ENCODE data around the gene AKR1C8. TPM values are rescaled to one million over a fixed set of nuclear protein-coding genes. Genes with fewer than 3 reads are reported as not detected.

The AKR1C8 gene
- total RNA-seq, 1 experiment from 2014 or later: not detected

DNA sequence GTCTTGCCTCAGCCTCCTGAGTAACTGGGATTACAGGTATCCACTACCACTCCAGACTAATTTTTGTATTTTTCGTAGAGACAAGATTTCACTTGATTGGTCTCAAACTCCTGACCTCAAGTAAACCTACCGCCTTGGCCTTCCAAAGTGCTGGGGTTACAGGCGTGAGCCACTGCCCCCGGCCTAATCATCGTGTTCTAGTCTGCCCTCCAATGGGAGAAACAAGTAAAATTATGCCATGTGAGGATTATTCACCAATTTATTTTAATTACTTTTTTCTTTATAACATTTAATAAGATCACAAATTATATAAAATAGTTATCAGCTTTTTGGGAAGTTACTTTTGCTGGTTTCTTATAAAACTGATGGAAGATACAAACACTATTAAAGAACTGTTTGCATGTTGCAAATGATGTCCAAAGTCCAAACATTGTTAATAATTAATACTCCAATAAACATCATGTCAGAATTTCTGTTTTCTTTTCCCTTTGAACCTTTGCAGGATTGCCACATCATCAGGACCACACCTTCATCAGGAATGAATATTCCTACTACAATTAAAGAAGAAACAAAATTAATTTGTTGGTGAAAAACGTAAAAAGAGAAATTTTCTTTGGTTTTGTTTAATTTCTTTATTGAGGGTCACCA is 10.9 kb upstream of the AKR1C8 start:
- Mint-ChIP-seq H3K4me3 (ENCODE audit: low read depth, unreplicated experiment) (no peak overlapping the region), H3K27me3 (ENCODE audit: unreplicated experiment) (no peaks in the 10 kb centered on the region), H3K9me3 (ENCODE audit: low read depth, unreplicated experiment) (peaks cover 2% of the 10 kb centered on the region), H3K36me3 (ENCODE audit: insufficient read depth, unreplicated experiment) (no peaks in the 10 kb centered on the region), H3K27ac (ENCODE audit: unreplicated experiment) (peak overlapping the region; percentile 58), H3K4me1 (ENCODE audit: low read depth, unreplicated experiment) (peaks cover 18% of the 10 kb centered on the region)
- TF ChIP-seq, protein P1, sequence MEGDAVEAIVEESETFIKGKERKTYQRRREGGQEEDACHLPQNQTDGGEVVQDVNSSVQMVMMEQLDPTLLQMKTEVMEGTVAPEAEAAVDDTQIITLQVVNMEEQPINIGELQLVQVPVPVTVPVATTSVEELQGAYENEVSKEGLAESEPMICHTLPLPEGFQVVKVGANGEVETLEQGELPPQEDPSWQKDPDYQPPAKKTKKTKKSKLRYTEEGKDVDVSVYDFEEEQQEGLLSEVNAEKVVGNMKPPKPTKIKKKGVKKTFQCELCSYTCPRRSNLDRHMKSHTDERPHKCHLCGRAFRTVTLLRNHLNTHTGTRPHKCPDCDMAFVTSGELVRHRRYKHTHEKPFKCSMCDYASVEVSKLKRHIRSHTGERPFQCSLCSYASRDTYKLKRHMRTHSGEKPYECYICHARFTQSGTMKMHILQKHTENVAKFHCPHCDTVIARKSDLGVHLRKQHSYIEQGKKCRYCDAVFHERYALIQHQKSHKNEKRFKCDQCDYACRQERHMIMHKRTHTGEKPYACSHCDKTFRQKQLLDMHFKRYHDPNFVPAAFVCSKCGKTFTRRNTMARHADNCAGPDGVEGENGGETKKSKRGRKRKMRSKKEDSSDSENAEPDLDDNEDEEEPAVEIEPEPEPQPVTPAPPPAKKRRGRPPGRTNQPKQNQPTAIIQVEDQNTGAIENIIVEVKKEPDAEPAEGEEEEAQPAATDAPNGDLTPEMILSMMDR (IDR thresholded peaks at IDR 0.05; ENCODE audit: unreplicated experiment): no peak
- CTCF ChIA-PET: no interaction called here
- DNase-seq: peak; percentile 20
- BruUV-seq (replicated peaks): no TSS peak
- intact Hi-C loops (cut with micrococcal nuclease; ENCODE audit: unreplicated experiment): loop anchor here (2.0 to 10.0 kb wide), 4 partner anchors 25 to 104 kb away; partner anchors contain the start of gene AKR1C3

GRCh38 chr10:5194431-5194830 is 9.5 kb upstream of the AKR1C8 start:
- no peak overlapping the region for H3K4me3 Mint-ChIP-seq (ENCODE audit: low read depth, unreplicated experiment)
- H3K9me3 Mint-ChIP-seq (ENCODE audit: low read depth, unreplicated experiment): peaks cover 2% of the 10 kb centered on the region
- H3K36me3 Mint-ChIP-seq (ENCODE audit: insufficient read depth, unreplicated experiment): no peaks in the 10 kb centered on the region
- TF ChIP-seq, protein P1 (IDR thresholded peaks at IDR 0.05; ENCODE audit: unreplicated experiment): no peak
- CTCF ChIA-PET: no interaction called here
- BruUV-seq (replicated peaks): no TSS peak
- H3K27me3 Mint-ChIP-seq (ENCODE audit: unreplicated experiment): no peaks in the 10 kb centered on the region
- no peak for DNase-seq
- no peak overlapping the region for H3K27ac Mint-ChIP-seq (ENCODE audit: unreplicated experiment)
- intact Hi-C loops (cut with micrococcal nuclease; ENCODE audit: unreplicated experiment): loop anchor here (2.0 to 10.0 kb wide), 2 partner anchors 50 to 88 kb away; no protein-coding TSS in a partner anchor
- peaks cover 18% of the 10 kb centered on the region for H3K4me1 Mint-ChIP-seq (ENCODE audit: low read depth, unreplicated experiment)

DNA sequence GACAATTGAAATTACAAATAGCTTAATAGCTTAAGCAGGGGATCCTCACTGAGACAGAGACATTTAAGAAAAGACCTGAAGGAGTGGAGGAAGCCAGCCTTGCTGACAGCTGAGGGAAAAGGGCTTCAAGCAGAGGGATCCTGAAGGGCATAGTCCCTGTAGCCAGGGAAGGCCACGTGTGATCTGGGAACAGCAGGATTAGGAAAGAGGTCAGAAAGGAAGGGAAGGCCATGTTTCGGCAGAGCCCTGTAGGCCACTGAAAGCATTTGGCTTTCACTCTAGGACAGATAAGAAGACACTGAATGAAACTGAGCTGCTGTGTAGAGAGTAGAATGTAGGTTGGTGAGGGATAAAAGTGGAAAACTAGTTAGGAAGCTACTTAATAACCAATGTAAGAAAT is 3.4 kb upstream of the AKR1C8 start:
- intact Hi-C loops (cut with micrococcal nuclease; ENCODE audit: unreplicated experiment): no loop called here
- TF ChIP-seq, protein P1 (IDR thresholded peaks at IDR 0.05; ENCODE audit: unreplicated experiment): no peak
- Mint-ChIP-seq H3K4me1 (ENCODE audit: low read depth, unreplicated experiment) (no peaks in the 10 kb centered on the region), H3K4me3 (ENCODE audit: low read depth, unreplicated experiment) (no peak overlapping the region), H3K9me3 (ENCODE audit: low read depth, unreplicated experiment) (no peaks in the 10 kb centered on the region), H3K27me3 (ENCODE audit: unreplicated experiment) (no peaks in the 10 kb centered on the region), H3K36me3 (ENCODE audit: insufficient read depth, unreplicated experiment) (no peaks in the 10 kb centered on the region), H3K27ac (ENCODE audit: unreplicated experiment) (no peak overlapping the region)
- CTCF ChIA-PET: interaction anchor here (1.6 kb wide), 1 partner anchor 9 kb away, joined by 3 read pairs; the partner anchor contains the start of gene AKR1C4
- BruUV-seq (replicated peaks): no TSS peak
- DNase-seq: no peak

DNA sequence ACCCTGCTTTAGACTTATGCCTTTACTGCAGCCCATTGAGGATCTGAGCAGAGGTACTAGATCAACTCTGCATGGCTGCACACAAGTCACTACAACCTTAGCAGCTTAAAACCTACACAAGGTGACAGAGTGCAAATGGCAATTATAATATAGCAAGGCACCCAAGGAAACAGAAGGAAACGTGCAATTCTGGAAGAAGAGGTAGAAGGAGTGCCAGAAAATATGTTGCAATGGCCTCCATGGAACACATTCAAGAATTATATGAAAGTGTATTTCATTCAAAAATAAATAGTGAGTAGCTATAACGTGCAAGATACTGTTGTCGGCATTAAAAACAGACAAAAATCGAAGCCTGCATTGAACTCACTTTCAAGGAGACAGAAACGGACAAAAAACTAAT is 2.9 kb upstream of the AKR1C8 start:
- Mint-ChIP-seq H3K9me3 (ENCODE audit: low read depth, unreplicated experiment) (no peaks in the 10 kb centered on the region), H3K27me3 (ENCODE audit: unreplicated experiment) (no peaks in the 10 kb centered on the region), H3K27ac (ENCODE audit: unreplicated experiment) (no peak overlapping the region), H3K4me1 (ENCODE audit: low read depth, unreplicated experiment) (no peaks in the 10 kb centered on the region), H3K36me3 (ENCODE audit: insufficient read depth, unreplicated experiment) (no peaks in the 10 kb centered on the region), H3K4me3 (ENCODE audit: low read depth, unreplicated experiment) (no peak overlapping the region)
- CTCF ChIA-PET: interaction anchor here (1.6 kb wide), 1 partner anchor 9 kb away, joined by 3 read pairs; the partner anchor contains the start of gene AKR1C4
- no peak for DNase-seq
- TF ChIP-seq, protein P1 (IDR thresholded peaks at IDR 0.05; ENCODE audit: unreplicated experiment): no peak
- no TSS peak for BruUV-seq (replicated peaks)
- intact Hi-C loops (cut with micrococcal nuclease; ENCODE audit: unreplicated experiment): no loop called here
